OCI-LY7 (cell line): ENCODE results near the gene TRIM16.

Experiments used
- CTCF ChIP-seq: fragments of 200-600 bp; sonication (generic); conservative IDR thresholded peaks from 2 replicates; pipeline ENCODE4 v1.5.1; 2014; ENCODE audit warnings: mild to moderate bottlenecking, antibody characterized with exemption, low read length, moderate library complexity, mixed read lengths
- EZH2phosphoT487 ChIP-seq: fragments of 200-600 bp; sonication (generic); IDR thresholded peaks from 2 replicates; pipeline ENCODE4 v1.6.1; 2018; ENCODE audit warnings: low read depth, borderline replicate concordance, mild to moderate bottlenecking, mixed run types, antibody characterized with exemption, low read length, moderate library complexity, mixed read lengths

DNA sequence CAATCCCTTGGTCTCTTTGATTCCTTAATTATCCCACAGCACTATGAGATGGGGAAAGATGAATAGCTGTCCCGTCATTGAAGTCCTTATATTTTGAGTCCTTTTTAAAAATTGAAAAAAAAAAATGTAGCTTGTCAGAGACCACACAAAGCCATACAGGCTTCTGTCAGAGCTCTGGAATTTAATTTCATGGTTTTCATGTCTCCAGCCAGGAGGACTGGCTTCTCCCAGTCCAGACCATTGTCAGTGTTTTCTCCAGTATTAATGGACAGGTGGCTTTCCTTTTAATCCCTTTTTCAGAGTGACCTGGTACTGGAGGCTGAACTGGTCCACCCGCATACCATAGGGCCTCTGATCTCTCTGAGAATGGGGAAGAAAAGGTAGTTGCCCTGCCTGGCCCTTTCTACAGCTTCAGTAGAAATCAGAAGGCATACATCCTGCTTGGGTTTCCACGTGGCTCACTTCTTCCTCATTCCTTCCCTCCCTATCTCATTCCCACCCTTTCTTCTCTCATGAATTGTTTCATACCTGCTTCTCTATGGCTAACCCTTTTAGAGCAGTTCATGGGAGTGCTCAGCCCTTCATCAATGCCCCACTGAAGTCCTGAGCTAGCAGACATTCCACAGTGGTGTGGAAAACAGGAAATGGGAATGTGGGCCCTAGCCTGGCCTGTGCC is 29.1 kb downstream of the TRIM16 start:
- TF ChIP-seq CTCF (no peak), EZH2phosphoT487 (no peak)
